H1 (cell line): ENCODE results near the gene CASK. TPM values are rescaled to one million over a fixed set of nuclear protein-coding genes. Genes with fewer than 3 reads are reported as not detected.

ENCODE experiments used
- CHD1 ChIP-seq: IDR thresholded peaks from 2 replicates; pipeline ENCODE4 v1.6.1; 2012; ENCODE audit warnings: low read depth, low read length, improper control_type of control experiment
- JUN ChIP-seq: IDR thresholded peaks from 2 replicates; pipeline ENCODE4 v1.6.1; 2011; ENCODE audit warnings: low read depth, mild to moderate bottlenecking, improper control_type of control experiment, low read length
- RAD21 ChIP-seq, 2 experiments: IDR thresholded peaks in 1 of 2; conservative IDR thresholded peaks in 1 of 2; 2 replicates each; pipeline ENCODE4 v1.6.1; 2011; ENCODE audit warnings: low read depth in 2 of 2, low read length in 2 of 2, improper control_type of control experiment in 1 of 2, inconsistent platforms in 1 of 2, mild to moderate bottlenecking in 1 of 2, moderate library complexity in 1 of 2
- SP4 ChIP-seq: IDR thresholded peaks from 2 replicates; pipeline ENCODE4 v1.6.1; 2012; ENCODE audit warnings: low read length, inconsistent platforms
- SRF ChIP-seq: IDR thresholded peaks from 2 replicates; pipeline ENCODE4 v1.6.1; 2011; ENCODE audit warnings: mild to moderate bottlenecking, low read depth, low read length, moderate library complexity
- SUZ12 ChIP-seq: fragments of 200-600 bp; sonication (generic); IDR thresholded peaks from 2 replicates; pipeline ENCODE4 v1.6.1; 2012; ENCODE audit warnings: mild to moderate bottlenecking, inconsistent platforms, low read length, moderate library complexity, mixed read lengths
- USF2 ChIP-seq: IDR thresholded peaks from 2 replicates; pipeline ENCODE4 v1.6.1; 2011; ENCODE audit warnings: low read length, improper control_type of control experiment
- polyA plus RNA-seq, 7 experiments: library from polyadenylated mRNA; depleted of rRNA in 3 of 7; stranded (reverse) in 5 of 7; unstranded in 2 of 7; fragments of >200 nt in 5 of 7; fragments of 200-250 nt in 2 of 7; gene quantifications; 1 replicate in 5 of 7; 2 replicates in 1 of 7; 4 replicates in 1 of 7; pipeline versions ENCODE4 v1.2.1 to v1.2.3, GENCODE V29; 2011 to 2013; ENCODE audit warnings: missing spikeins in 2 of 7, mixed read lengths in 2 of 7
- total RNA-seq: library from RNA; stranded (reverse); fragmentation: NEBNext Ultra II Directional; extraction: Animal tissue kit (Norgen Biotek cat#: 25700); gene quantifications from 2 replicates; pipeline ENCODE4 v1.2.1, GENCODE V29; 2021

The CASK gene
- total and polyA plus RNA-seq, 2 of the 8 experiments (the other 6 are each of a cell fraction or from before 2014, with no cell fraction given), result 21.6 to 55.1 TPM

- TF ChIP-seq SP4 (no peak), USF2 (no peak), JUN (no peak), SRF (no peak), RAD21 (IDR thresholded peaks at IDR 0.05 in 1 of 2, conservative IDR thresholded peaks at IDR 0.05 in 1 of 2; ENCODE audit: low read depth in 2 of 2, low read length in 2 of 2) (no peak), SUZ12 (no peak), CHD1 (no peak)
Observed at GRCh38 chrX:41608244-41608643, 315.1 kb downstream of the CASK start (continued).
